ENCODE measurements around the gene CMBL. TPM values are rescaled to one million over a fixed set of nuclear protein-coding genes. Genes with fewer than 3 reads are reported as not detected.
A peak's percentile ranks its signal among the peaks of the same experiment; 100 is the strongest.
"Not testable (repeated sequence)": the region's sequence is repeated elsewhere in the genome, so short reads cannot be mapped to it uniquely, and the experiment has no call there.

The CMBL gene
- total RNA-seq, 1 donor from 2014 or later, result 24.0 TPM

DNA sequence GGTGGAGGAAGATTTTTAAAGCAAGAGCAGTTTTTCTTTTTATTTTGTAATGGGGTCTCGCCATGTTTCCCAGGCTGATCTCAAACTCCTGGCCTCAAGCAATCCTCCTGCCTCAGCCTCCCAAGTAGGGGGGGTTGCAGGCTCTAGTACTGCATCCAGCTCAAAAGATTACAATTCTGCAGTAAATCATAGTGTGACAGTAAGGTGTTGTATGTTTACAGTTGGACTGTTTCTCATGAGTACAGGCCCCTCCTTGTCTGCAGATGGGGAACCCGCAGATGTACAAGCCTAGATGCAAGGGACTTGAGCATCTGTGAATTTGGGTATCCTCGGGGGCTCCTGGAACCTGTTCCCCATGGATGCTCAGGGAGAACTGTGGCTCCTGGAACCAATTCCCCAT is 54.3 kb downstream of the CMBL start:
- Mint-ChIP-seq H3K9me3 (no peaks in the 10 kb centered on the region), H3K36me3 (ENCODE audit: low read depth) (peaks cover 13% of the 10 kb centered on the region), H3K4me3 (peak overlapping the region; percentile 45), H3K27me3 (ENCODE audit: low read depth) (no peaks in the 10 kb centered on the region), H3K27ac (ENCODE audit: unreplicated experiment) (no peak overlapping the region), H3K4me1 (peaks cover 32% of the 10 kb centered on the region)
- DNase-seq (ENCODE audit: low read depth, low spot score), result no peak
- TF ChIP-seq CTCF (conservative IDR thresholded peaks at IDR 0.05), result no peak

DNA sequence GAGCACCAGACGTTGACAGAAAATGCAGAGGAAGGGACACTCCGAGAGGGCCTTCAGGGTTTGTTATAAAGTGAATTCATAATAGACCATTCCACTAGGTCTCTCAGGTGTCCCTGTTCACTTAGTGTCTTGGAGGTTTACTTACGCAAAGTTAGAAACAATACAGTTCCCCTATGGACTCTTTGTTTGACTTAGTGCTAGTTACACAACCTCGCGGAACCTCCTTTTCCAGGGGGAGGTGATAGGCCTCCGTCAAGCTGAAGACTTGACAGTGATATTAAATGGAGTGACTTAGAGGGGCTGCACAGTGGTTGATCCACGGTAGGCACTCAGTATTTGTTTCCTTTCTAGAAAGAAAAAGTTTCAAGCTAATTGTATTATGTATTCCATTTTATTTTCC is 56.3 kb downstream of the CMBL start:
- no peak for TF ChIP-seq CTCF (conservative IDR thresholded peaks at IDR 0.05)
- H3K27ac Mint-ChIP-seq (ENCODE audit: unreplicated experiment), result peak overlapping the region; percentile 64
- H3K4me1 Mint-ChIP-seq, result peaks cover 40% of the 10 kb centered on the region
- no peak for DNase-seq (ENCODE audit: low read depth, low spot score)
- peaks cover 13% of the 10 kb centered on the region for H3K36me3 Mint-ChIP-seq (ENCODE audit: low read depth)
- H3K4me3 Mint-ChIP-seq, result peak overlapping the region; percentile 96
- H3K9me3 Mint-ChIP-seq, result no peaks in the 10 kb centered on the region
- no peaks in the 10 kb centered on the region for H3K27me3 Mint-ChIP-seq (ENCODE audit: low read depth)

- DNase-seq (ENCODE audit: low read depth, low spot score), result no peak
- Mint-ChIP-seq H3K36me3 (ENCODE audit: low read depth) (peaks cover 10% of the 10 kb centered on the region), H3K4me1 (peaks cover 40% of the 10 kb centered on the region), H3K27me3 (ENCODE audit: low read depth) (no peaks in the 10 kb centered on the region), H3K4me3 (peak overlapping the region; percentile 96), H3K27ac (ENCODE audit: unreplicated experiment) (peak overlapping the region; percentile 64), H3K9me3 (no peaks in the 10 kb centered on the region)
- TF ChIP-seq CTCF (conservative IDR thresholded peaks at IDR 0.05), result no peak
These were observed 56.9 kb downstream of the CMBL start for GRCh38 chr5:10250806-10251276.

DNA sequence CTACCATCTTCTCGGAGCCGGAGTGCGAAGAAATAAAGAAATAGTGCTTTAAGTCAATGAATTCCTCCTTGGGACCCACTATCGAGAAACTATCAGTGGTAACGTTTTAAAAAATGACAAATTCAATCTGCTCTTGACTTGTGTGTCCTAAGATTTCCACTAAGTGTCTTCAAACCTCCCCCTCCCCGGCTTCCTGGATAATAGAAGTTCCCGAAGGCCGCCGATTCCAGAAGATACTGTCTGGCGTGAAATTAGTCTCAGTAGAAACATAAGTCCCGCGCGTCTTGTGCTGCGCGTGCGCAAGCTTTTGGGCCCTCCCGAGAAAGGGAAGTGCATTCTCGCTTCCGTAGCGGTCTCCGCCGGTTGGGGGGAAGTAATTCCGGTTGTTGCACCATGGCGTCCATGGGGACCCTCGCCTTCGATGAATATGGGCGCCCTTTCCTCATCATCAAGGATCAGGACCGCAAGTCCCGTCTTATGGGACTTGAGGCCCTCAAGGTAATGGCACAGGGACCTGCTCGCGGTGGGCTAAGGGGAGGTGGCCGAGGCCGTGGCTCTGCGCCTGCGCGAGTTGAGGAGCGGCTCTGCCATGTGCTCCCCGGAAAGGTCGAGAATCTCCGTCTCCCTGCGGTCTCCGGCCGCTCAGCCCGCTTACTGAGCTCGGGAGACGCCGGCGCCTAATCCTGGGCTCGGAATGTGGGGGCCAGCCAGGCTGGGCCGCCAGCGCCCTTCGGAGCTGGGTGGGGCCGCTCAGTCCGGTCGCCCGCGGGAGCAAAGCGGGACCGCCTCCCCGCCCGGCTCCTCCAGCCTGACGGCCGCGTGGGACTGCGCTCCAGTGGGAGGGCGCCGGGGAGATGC is 57.5 kb downstream of the CMBL start, which contains the start of gene CCT5:
Gene CCT5 (plus strand): TSS at position 333 of the 858 bp plus-strand sequence. CDS start 61 bp downstream, at position 394.
- H3K4me1 Mint-ChIP-seq, result peaks cover 40% of the 10 kb centered on the region
- TF ChIP-seq CTCF (conservative IDR thresholded peaks at IDR 0.05), result no peak
- no peaks in the 10 kb centered on the region for H3K27me3 Mint-ChIP-seq (ENCODE audit: low read depth)

DNA sequence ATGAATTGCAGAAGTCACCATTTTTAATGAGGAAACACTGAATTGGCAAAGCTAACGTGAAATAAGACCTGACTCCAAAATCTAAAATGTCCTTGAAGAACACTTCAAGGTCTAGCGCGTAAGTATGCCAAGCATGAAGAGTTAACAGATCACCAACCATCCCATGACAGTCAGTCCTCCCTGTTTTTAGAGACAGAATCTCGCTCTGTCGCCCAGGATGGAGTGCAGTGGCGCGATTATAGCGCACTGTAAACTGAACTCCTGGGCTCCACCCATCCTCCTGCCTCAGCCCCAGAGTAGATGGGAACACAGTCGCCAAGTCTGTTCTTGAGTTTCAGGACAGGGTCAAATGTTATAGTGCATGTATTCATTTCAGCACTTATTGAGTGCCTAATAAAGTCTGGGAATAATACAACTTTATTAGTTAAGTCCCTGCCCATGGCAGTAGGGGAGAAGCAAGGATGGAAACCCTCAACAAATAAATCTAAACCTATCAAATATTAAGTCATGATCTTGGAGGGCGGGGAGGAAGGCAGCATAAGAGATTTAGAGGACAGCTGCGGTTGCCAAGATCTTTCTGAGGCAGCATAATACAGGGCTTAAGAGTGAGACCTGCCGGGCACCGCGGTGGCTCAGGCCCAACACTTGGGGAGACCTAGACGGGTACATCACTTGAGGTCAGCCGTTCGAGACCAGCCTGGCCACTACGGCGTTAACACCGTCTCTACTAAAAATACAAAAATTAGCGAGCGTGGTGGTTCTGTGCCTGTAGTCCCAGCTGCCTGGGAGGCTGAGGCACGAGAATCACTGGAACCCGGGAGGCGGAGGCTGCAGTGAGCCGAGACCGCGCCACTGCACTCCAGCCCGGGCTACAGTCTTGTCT is 59.1 kb downstream of the CMBL start:
- H3K4me3 Mint-ChIP-seq, result peak overlapping the region; percentile 96
- H3K27ac Mint-ChIP-seq (ENCODE audit: unreplicated experiment), result peak overlapping the region; percentile 15
- H3K9me3 Mint-ChIP-seq, result no peaks in the 10 kb centered on the region
- DNase-seq (ENCODE audit: low read depth, low spot score), result no peak
- no peak for TF ChIP-seq CTCF (conservative IDR thresholded peaks at IDR 0.05)
- peaks cover 9% of the 10 kb centered on the region for H3K36me3 Mint-ChIP-seq (ENCODE audit: low read depth)
- H3K27me3 Mint-ChIP-seq (ENCODE audit: low read depth), result no peaks in the 10 kb centered on the region
- H3K4me1 Mint-ChIP-seq, result peaks cover 36% of the 10 kb centered on the region

More for the DNA sequence above, 57.5 kb downstream of the CMBL start, which contains the start of gene CCT5:
- Mint-ChIP-seq H3K9me3 (no peaks in the 10 kb centered on the region), H3K36me3 (ENCODE audit: low read depth) (peaks cover 8% of the 10 kb centered on the region), H3K27ac (ENCODE audit: unreplicated experiment) (peak within 1 kb of the TSS; percentile 100), H3K4me3 (peak within 1 kb of the TSS; percentile 96)
- DNase-seq (ENCODE audit: low read depth, low spot score), result peak; percentile 78

- not testable (repeated sequence) for H3K36me3 Mint-ChIP-seq (ENCODE audit: low read depth); H3K27me3 Mint-ChIP-seq (ENCODE audit: low read depth); DNase-seq (ENCODE audit: low read depth, low spot score); H3K27ac Mint-ChIP-seq (ENCODE audit: unreplicated experiment); H3K4me3 Mint-ChIP-seq; H3K9me3 Mint-ChIP-seq
- peaks cover 35% of the 10 kb centered on the region for H3K4me1 Mint-ChIP-seq
These were observed 60.5 kb downstream of the CMBL start for GRCh38 chr5:10247217-10247616.
